ENCODE measurements around the gene TNRC6A. TPM values are rescaled to one million over a fixed set of nuclear protein-coding genes. Genes with fewer than 3 reads are reported as not detected.

TNRC6A gene
- total RNA-seq, result 157 TPM

DNA sequence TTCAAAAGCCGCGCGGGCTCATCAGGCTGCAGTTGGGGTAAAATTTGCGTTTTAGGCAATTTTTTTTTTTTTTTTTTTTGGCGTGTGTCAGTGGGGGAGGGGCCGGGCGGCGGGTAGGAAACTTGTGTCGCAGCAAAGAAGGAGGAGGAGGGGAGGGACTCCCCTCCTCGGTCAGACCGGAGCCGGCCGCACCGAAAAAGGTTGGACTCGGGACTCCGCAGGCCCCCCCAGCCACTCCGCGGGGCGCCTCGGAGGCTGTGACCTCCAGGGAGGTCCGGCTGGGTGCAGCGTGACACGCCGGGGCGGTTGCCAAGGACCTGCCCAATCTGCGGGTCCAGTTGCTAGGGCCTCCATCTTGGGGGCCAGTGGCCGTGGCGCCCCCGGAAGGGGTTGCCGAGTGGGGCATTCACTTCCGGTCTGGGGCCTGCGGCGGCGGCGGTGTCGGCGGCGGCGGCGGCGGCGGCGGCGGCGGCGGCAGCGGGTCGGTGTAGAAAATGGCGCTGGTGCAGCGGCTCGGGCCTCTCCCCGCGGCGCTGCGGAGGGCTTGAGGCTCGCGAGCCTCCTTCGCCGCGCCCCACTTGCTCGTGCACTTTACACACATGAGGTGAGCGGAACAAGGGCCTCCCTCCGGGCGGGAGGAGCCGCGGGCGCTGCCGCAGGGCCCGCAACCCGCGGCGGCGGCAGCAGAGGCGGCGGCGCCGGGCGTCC lies at the start of gene TNRC6A:
Gene TNRC6A, plus strand, starts transcription at position 409 of the 708 bp plus-strand sequence. Its CDS starts 191 bp downstream, at position 600.

DNA sequence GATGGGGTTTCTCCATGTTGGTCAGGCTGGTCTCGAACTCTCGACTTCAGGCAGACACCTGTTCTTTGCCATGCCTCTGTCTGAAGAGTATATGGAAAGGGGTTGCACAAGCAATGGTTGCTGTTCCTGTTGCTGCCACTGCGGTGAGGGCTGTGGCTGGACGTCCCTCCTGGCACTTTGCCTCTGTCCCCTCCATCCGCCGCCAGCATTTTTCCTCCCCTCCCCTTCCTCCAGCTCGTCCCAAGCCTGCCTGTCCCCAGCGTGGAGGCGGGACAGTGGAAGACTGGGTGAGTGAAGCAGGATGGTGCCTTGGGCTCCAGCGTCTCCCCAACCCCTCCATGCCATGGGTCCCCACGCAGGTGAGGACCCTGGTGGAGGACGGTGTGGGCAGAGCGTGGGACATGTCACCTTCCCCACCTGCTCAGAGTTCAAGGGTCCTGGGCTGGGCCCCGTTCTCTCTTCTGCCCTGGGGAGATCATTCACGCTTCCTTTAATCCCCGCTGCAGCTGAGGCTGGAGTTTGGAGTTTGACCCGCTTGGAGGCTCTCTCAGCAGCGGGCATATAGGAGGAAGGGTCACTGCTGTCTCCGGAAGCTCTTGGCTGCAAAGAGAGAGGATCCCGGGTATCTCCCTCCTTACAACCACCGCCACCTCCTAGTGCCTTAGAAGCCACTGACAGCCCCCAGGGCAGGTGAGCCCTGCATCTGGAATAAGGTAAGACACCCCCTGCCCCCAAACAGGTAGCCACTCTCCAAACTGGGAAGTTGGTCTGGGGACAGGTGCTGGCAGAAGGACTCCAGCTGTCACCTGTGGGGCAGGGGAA lies 116.5 kb downstream of the TNRC6A start, which contains the start of gene SLC5A11:
Gene SLC5A11, plus strand, starts transcription at position 238 of the 822 bp plus-strand sequence. CDS start 12,681 bp downstream, outside the sequence.

Other genes with a start within 250 kb of the TNRC6A start
- gene RBBP6, start 190.1 kb upstream of the TNRC6A start, total RNA-seq, result 98.9 TPM
- not detected for gene SLC5A11, start 116.3 kb downstream of the TNRC6A start, total RNA-seq

All from parietal lobe (tissue), 1 donor.